HepG2 (cell line): ENCODE measurements around the gene TRMT112. TPM values are rescaled to one million over a fixed set of nuclear protein-coding genes. Genes with fewer than 3 reads are reported as not detected.

ENCODE experiments used
- AKAP8 ChIP-seq: sonication (generic); formaldehyde crosslinking; IDR thresholded peaks from 2 replicates; pipeline ENCODE4 v1.5.1; 2020; ENCODE audit warnings: mild to moderate bottlenecking, missing genetic modification reagents
- JUND ChIP-seq: sonication (generic); formaldehyde crosslinking; IDR thresholded peaks from 2 replicates; pipeline ENCODE4 v1.8.0; 2022; ENCODE audit warnings: mild to moderate bottlenecking, missing genetic modification reagents
- KLF16 ChIP-seq, 2 experiments: sonication (generic) in 1 of 2; formaldehyde crosslinking in 1 of 2; IDR thresholded peaks; 2 replicates each; pipeline versions ENCODE4 v1.6.1 to v1.8.0; 2016 to 2023; ENCODE audit warnings: missing genetic modification reagents in 2 of 2, missing compliant biosample characterization in 1 of 2
- REXO4 ChIP-seq: sonication (generic); formaldehyde crosslinking; IDR thresholded peaks from 2 replicates; pipeline ENCODE4 v1.8.0; 2022; ENCODE audit warnings: missing genetic modification reagents, mild to moderate bottlenecking, borderline replicate concordance
- SUZ12 ChIP-seq: fragments of 150-350 bp; IDR thresholded peaks from 2 replicates; pipeline ENCODE4 v1.6.1; 2014; ENCODE audit warnings: low read depth, low read length
- ZNF746 ChIP-seq: sonication (generic); formaldehyde crosslinking; IDR thresholded peaks from 2 replicates; pipeline ENCODE4 v1.8.0; 2022; ENCODE audit warnings: mild to moderate bottlenecking, missing genetic modification reagents
- ZNF747 ChIP-seq: sonication (generic); formaldehyde crosslinking; IDR thresholded peaks from 2 replicates; pipeline ENCODE4 v1.8.1; 2023; ENCODE audit warnings: missing genetic modification reagents, mild to moderate bottlenecking, borderline replicate concordance
- polyA plus RNA-seq, 8 experiments: library from polyadenylated mRNA; depleted of rRNA in 3 of 8; stranded (reverse) in 7 of 8; unstranded in 1 of 8; fragments of >200 nt; fragmentation: Illumina TruSeq in 4 of 8; extraction: Trizol in 4 of 8; gene quantifications; 2 replicates each; pipeline versions ENCODE4 v1.2.1 to v1.2.3, GENCODE V29; 2011 to 2016; ENCODE audit warnings: low read depth in 4 of 8, missing spikeins in 1 of 8, mixed read lengths in 1 of 8; ENCODE audit not compliant: insufficient read depth in 1 of 8
- total RNA-seq, 5 experiments: library from RNA; depleted of rRNA; stranded (reverse); fragments of >200 nt; fragmentation: Illumina TruSeq; extraction: Trizol; gene quantifications; 2 replicates each; pipeline ENCODE4 v1.2.3, GENCODE V29; 2016; ENCODE audit warnings: low read depth in 1 of 5
- TF ChIP-seq, protein P1 (sequence below): sonication (generic); formaldehyde crosslinking; IDR thresholded peaks from 2 replicates; pipeline ENCODE4 v1.5.0; 2020; ENCODE audit warnings: mild to moderate bottlenecking, missing genetic modification reagents, moderate library complexity
- TF ChIP-seq, protein P2 (sequence below): sonication (generic); formaldehyde crosslinking; IDR thresholded peaks from 2 replicates; pipeline ENCODE4 v1.5.0; 2020; ENCODE audit warnings: missing genetic modification reagents
- TF ChIP-seq, protein P3 (sequence below): sonication (generic); formaldehyde crosslinking; IDR thresholded peaks from 2 replicates; pipeline ENCODE4 v1.5.0; 2020; ENCODE audit warnings: mild to moderate bottlenecking, missing genetic modification reagents, borderline replicate concordance
- TF ChIP-seq, protein P4 (sequence below): sonication (generic); formaldehyde crosslinking; IDR thresholded peaks from 2 replicates; pipeline ENCODE4 v1.4.0; 2020; ENCODE audit warnings: missing genetic modification reagents
- TF ChIP-seq, protein P5 (sequence below): sonication (generic); formaldehyde crosslinking; IDR thresholded peaks from 2 replicates; pipeline ENCODE4 v1.4.0; 2020; ENCODE audit warnings: low read depth, mild to moderate bottlenecking, missing genetic modification reagents

Gene TRMT112
- total and polyA plus RNA-seq, 2 of the 13 experiments (the other 11 are each of a cell fraction or from before 2014, with no cell fraction given): 186 to 409 TPM

DNA sequence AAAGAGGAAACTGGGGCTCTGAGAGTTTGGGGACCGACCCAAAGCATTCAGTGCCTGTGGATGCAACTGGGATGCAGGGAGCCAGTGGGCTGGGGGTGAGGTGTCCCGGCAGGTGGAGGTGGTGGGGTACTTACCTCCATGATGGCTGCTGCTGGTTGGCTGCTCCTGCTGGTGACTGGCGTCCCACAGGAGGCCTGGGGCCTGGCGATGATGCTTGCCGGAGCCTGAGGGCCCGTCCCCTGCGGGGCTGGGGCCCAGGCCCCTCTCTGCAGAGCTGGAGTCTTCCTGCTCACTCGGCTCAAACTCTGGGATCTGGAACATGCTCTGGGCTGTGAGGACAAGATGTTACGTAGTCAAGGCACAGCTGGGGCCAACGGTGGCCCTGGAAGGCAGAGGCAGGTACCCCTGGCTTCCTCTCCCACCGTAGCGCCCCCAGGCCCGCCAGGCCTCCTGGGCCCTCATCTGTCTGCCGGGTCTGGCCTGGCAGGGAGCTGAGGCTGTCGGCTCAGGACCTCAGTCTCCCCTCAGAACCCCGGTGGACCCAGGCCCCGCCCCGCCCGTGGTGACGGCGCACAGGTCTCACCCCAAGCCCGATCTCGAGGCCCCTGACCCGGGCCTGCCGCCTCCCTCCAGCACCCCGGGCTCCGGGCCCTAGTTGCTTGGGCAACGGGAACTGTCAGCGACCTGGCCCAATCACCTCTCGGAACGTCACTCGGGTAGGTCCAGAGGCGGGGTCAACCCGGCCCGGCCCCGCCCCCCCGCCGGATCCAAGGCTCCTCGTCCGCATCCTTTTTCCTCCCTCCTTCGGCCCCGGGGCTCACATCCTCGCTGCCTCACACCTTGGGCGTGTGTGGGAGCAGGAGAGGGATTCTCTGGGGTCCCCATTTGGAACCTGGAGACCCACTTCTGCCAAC lies 33.1 kb downstream of the TRMT112 start, which contains the start of gene BAD (continued):
- TF ChIP-seq, protein P1, sequence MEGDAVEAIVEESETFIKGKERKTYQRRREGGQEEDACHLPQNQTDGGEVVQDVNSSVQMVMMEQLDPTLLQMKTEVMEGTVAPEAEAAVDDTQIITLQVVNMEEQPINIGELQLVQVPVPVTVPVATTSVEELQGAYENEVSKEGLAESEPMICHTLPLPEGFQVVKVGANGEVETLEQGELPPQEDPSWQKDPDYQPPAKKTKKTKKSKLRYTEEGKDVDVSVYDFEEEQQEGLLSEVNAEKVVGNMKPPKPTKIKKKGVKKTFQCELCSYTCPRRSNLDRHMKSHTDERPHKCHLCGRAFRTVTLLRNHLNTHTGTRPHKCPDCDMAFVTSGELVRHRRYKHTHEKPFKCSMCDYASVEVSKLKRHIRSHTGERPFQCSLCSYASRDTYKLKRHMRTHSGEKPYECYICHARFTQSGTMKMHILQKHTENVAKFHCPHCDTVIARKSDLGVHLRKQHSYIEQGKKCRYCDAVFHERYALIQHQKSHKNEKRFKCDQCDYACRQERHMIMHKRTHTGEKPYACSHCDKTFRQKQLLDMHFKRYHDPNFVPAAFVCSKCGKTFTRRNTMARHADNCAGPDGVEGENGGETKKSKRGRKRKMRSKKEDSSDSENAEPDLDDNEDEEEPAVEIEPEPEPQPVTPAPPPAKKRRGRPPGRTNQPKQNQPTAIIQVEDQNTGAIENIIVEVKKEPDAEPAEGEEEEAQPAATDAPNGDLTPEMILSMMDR (CRISPR knock-in tag): no peak
- TF ChIP-seq KLF16 (CRISPR knock-in tag; IDR thresholded peaks at IDR 0.05) (0 out of 4 replicates have a peak, but pooled peaks of 1 of the 2 experiments have one; percentile 36), ZNF747 (no peak), ZNF746 (CRISPR knock-in tag) (0 out of 2 replicates have a peak, but pooled peaks have one; percentile 2), AKAP8 (no peak; the same call in 1 of the 2 replicates), REXO4 (CRISPR knock-in tag) (no peak), JUND (no peak), SUZ12 (no peak)
- TF ChIP-seq, protein P2, sequence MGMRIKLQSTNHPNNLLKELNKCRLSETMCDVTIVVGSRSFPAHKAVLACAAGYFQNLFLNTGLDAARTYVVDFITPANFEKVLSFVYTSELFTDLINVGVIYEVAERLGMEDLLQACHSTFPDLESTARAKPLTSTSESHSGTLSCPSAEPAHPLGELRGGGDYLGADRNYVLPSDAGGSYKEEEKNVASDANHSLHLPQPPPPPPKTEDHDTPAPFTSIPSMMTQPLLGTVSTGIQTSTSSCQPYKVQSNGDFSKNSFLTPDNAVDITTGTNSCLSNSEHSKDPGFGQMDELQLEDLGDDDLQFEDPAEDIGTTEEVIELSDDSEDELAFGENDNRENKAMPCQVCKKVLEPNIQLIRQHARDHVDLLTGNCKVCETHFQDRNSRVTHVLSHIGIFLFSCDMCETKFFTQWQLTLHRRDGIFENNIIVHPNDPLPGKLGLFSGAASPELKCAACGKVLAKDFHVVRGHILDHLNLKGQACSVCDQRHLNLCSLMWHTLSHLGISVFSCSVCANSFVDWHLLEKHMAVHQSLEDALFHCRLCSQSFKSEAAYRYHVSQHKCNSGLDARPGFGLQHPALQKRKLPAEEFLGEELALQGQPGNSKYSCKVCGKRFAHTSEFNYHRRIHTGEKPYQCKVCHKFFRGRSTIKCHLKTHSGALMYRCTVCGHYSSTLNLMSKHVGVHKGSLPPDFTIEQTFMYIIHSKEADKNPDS (CRISPR knock-in tag): 0 out of 2 replicates have a peak, but pooled peaks have one; percentile 20
- TF ChIP-seq, protein P3, sequence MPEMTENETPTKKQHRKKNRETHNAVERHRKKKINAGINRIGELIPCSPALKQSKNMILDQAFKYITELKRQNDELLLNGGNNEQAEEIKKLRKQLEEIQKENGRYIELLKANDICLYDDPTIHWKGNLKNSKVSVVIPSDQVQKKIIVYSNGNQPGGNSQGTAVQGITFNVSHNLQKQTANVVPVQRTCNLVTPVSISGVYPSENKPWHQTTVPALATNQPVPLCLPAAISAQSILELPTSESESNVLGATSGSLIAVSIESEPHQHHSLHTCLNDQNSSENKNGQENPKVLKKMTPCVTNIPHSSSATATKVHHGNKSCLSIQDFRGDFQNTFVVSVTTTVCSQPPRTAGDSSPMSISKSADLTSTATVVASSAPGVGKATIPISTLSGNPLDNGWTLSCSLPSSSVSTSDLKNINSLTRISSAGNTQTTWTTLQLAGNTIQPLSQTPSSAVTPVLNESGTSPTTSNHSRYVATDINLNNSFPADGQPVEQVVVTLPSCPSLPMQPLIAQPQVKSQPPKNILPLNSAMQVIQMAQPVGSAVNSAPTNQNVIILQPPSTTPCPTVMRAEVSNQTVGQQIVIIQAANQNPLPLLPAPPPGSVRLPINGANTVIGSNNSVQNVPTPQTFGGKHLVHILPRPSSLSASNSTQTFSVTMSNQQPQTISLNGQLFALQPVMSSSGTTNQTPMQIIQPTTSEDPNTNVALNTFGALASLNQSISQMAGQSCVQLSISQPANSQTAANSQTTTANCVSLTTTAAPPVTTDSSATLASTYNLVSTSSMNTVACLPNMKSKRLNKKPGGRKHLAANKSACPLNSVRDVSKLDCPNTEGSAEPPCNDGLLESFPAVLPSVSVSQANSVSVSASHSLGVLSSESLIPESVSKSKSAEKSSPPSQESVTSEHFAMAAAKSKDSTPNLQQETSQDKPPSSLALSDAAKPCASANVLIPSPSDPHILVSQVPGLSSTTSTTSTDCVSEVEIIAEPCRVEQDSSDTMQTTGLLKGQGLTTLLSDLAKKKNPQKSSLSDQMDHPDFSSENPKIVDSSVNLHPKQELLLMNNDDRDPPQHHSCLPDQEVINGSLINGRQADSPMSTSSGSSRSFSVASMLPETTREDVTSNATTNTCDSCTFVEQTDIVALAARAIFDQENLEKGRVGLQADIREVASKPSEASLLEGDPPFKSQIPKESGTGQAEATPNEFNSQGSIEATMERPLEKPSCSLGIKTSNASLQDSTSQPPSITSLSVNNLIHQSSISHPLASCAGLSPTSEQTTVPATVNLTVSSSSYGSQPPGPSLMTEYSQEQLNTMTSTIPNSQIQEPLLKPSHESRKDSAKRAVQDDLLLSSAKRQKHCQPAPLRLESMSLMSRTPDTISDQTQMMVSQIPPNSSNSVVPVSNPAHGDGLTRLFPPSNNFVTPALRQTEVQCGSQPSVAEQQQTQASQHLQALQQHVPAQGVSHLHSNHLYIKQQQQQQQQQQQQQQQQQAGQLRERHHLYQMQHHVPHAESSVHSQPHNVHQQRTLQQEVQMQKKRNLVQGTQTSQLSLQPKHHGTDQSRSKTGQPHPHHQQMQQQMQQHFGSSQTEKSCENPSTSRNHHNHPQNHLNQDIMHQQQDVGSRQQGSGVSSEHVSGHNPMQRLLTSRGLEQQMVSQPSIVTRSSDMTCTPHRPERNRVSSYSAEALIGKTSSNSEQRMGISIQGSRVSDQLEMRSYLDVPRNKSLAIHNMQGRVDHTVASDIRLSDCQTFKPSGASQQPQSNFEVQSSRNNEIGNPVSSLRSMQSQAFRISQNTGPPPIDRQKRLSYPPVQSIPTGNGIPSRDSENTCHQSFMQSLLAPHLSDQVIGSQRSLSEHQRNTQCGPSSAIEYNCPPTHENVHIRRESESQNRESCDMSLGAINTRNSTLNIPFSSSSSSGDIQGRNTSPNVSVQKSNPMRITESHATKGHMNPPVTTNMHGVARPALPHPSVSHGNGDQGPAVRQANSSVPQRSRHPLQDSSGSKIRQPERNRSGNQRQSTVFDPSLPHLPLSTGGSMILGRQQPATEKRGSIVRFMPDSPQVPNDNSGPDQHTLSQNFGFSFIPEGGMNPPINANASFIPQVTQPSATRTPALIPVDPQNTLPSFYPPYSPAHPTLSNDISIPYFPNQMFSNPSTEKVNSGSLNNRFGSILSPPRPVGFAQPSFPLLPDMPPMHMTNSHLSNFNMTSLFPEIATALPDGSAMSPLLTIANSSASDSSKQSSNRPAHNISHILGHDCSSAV (CRISPR knock-in tag): no peak
- TF ChIP-seq, protein P4, sequence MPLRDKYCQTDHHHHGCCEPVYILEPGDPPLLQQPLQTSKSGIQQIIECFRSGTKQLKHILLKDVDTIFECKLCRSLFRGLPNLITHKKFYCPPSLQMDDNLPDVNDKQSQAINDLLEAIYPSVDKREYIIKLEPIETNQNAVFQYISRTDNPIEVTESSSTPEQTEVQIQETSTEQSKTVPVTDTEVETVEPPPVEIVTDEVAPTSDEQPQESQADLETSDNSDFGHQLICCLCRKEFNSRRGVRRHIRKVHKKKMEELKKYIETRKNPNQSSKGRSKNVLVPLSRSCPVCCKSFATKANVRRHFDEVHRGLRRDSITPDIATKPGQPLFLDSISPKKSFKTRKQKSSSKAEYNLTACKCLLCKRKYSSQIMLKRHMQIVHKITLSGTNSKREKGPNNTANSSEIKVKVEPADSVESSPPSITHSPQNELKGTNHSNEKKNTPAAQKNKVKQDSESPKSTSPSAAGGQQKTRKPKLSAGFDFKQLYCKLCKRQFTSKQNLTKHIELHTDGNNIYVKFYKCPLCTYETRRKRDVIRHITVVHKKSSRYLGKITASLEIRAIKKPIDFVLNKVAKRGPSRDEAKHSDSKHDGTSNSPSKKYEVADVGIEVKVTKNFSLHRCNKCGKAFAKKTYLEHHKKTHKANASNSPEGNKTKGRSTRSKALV (CRISPR knock-in tag): no peak
- TF ChIP-seq, protein P5, sequence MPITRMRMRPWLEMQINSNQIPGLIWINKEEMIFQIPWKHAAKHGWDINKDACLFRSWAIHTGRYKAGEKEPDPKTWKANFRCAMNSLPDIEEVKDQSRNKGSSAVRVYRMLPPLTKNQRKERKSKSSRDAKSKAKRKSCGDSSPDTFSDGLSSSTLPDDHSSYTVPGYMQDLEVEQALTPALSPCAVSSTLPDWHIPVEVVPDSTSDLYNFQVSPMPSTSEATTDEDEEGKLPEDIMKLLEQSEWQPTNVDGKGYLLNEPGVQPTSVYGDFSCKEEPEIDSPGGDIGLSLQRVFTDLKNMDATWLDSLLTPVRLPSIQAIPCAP: no peak
